ENCODE results near the gene TRIOBP. TPM values are rescaled to one million over a fixed set of nuclear protein-coding genes. Genes with fewer than 3 reads are reported as not detected.

The TRIOBP gene
- total RNA-seq, 1 donor from 2014 or later = 40.1 TPM

Small RNA genes lying within 50 kb of the gene (small RNA-seq; reads per million reads assigned to genes)
- not detected for gene RN7SL385P (ENCODE audit: low replicate concordance)

Other genes starting within 250 kb of the TRIOBP start
- gene MFNG, start 210.7 kb upstream of the TRIOBP start, total RNA-seq = 2.4 TPM
- 3.3 TPM for gene CARD10, start 177.6 kb upstream of the TRIOBP start, total RNA-seq
- gene CDC42EP1, start 136.6 kb upstream of the TRIOBP start, total RNA-seq = 8.9 TPM
- gene LGALS2, start 117.0 kb upstream of the TRIOBP start, total RNA-seq = 0.39 TPM
- gene GGA1, start 88.2 kb upstream of the TRIOBP start, total RNA-seq = 29.9 TPM
- gene SH3BP1, start 57.4 kb upstream of the TRIOBP start, total RNA-seq = 8.4 TPM
- gene PDXP, start 38.3 kb upstream of the TRIOBP start, total RNA-seq = 2.0 TPM
- 1,340 TPM for gene LGALS1, start 21.4 kb upstream of the TRIOBP start, total RNA-seq
- gene NOL12, start 10.7 kb upstream of the TRIOBP start, total RNA-seq = 16.3 TPM
- gene GCAT, start 110.9 kb downstream of the TRIOBP start, total RNA-seq = 10.2 TPM
- gene GALR3, start 126.3 kb downstream of the TRIOBP start, total RNA-seq = not detected
- 10.4 TPM for gene ANKRD54, start 147.3 kb downstream of the TRIOBP start, total RNA-seq
- gene EIF3L, start 152.4 kb downstream of the TRIOBP start, total RNA-seq = 384 TPM
- 18.8 TPM for gene MICALL1, start 209.2 kb downstream of the TRIOBP start, total RNA-seq